Measurements from ENCODE around the gene KHK. TPM values are rescaled to one million over a fixed set of nuclear protein-coding genes. Genes with fewer than 3 reads are reported as not detected.
A peak's percentile ranks its signal among the peaks of the same experiment; 100 is the strongest.

Gene KHK
- total RNA-seq, 1 experiment from 2014 or later, result 4.1 TPM

GRCh38 chr2:27135478-27135955 is 48.9 kb downstream of the KHK start:
- no peaks in the 10 kb centered on the region for H3K9me2 ChIP-seq (replicated peaks; ENCODE audit: insufficient read depth, low read length)
- no peaks in the 10 kb centered on the region for H3K27me3 ChIP-seq (ENCODE audit: low read length)
- no peak for DNase-seq
- H3K9me3 ChIP-seq (ENCODE audit: low read length), result no peaks in the 10 kb centered on the region
- H3K4me3 ChIP-seq (ENCODE audit: low read length), result no peak overlapping the region
- peaks cover 10% of the 10 kb centered on the region for H4K20me1 ChIP-seq (ENCODE audit: insufficient read depth, low read depth, low read length)
- no peak overlapping the region for H3K27ac ChIP-seq (ENCODE audit: low read length)
- peaks cover 16% of the 10 kb centered on the region for H3K79me2 ChIP-seq (ENCODE audit: low read length)
- H3K4me1 ChIP-seq (ENCODE audit: low read length), result peaks cover 18% of the 10 kb centered on the region
- no peak overlapping the region for H3K4me2 ChIP-seq (ENCODE audit: low read depth, low read length, poor library complexity, severe bottlenecking)
- peaks cover 12% of the 10 kb centered on the region; the same call in 1 of the 2 replicates for H3K36me3 ChIP-seq (ENCODE audit: insufficient read depth, low read length)
- no peak overlapping the region for H3K9ac ChIP-seq (ENCODE audit: low read length)
- H2AFZ ChIP-seq (ENCODE audit: low read length), result peak overlapping the region; percentile 63; the same call in 1 of the 2 replicates

GRCh38 chr2:27136751-27137150 is 50.2 kb downstream of the KHK start:
- no peaks in the 10 kb centered on the region for H3K9me2 ChIP-seq (replicated peaks; ENCODE audit: insufficient read depth, low read length)
- no peaks in the 10 kb centered on the region for H3K9me3 ChIP-seq (ENCODE audit: low read length)
- no peak overlapping the region for H2AFZ ChIP-seq (ENCODE audit: low read length)
- no peak overlapping the region for H3K4me2 ChIP-seq (ENCODE audit: low read depth, low read length, poor library complexity, severe bottlenecking)
- peaks cover 12% of the 10 kb centered on the region; the same call in 1 of the 2 replicates for H3K36me3 ChIP-seq (ENCODE audit: insufficient read depth, low read length)
- no peak overlapping the region for H3K27ac ChIP-seq (ENCODE audit: low read length)
- H3K9ac ChIP-seq (ENCODE audit: low read length), result no peak overlapping the region
- peaks cover 10% of the 10 kb centered on the region for H4K20me1 ChIP-seq (ENCODE audit: insufficient read depth, low read depth, low read length)
- no peak for DNase-seq
- H3K79me2 ChIP-seq (ENCODE audit: low read length), result peaks cover 16% of the 10 kb centered on the region
- H3K4me3 ChIP-seq (ENCODE audit: low read length), result no peak overlapping the region
- peaks cover 18% of the 10 kb centered on the region for H3K4me1 ChIP-seq (ENCODE audit: low read length)
- no peaks in the 10 kb centered on the region for H3K27me3 ChIP-seq (ENCODE audit: low read length)

- Histone ChIP-seq H2AFZ (ENCODE audit: low read length) (no peak overlapping the region), H3K9me2 (replicated peaks; ENCODE audit: insufficient read depth, low read length) (no peaks in the 10 kb centered on the region), H3K4me1 (ENCODE audit: low read length) (peaks cover 22% of the 10 kb centered on the region), H4K20me1 (ENCODE audit: insufficient read depth, low read depth, low read length) (peaks cover 10% of the 10 kb centered on the region), H3K4me2 (ENCODE audit: low read depth, low read length, poor library complexity, severe bottlenecking) (no peak overlapping the region), H3K4me3 (ENCODE audit: low read length) (no peak overlapping the region), H3K9ac (ENCODE audit: low read length) (no peak overlapping the region), H3K79me2 (ENCODE audit: low read length) (peaks cover 16% of the 10 kb centered on the region), H3K36me3 (ENCODE audit: insufficient read depth, low read length) (peaks cover 6% of the 10 kb centered on the region; the same call in 1 of the 2 replicates), H3K27ac (ENCODE audit: low read length) (no peak overlapping the region), H3K27me3 (ENCODE audit: low read length) (no peaks in the 10 kb centered on the region), H3K9me3 (ENCODE audit: low read length) (no peaks in the 10 kb centered on the region)
- DNase-seq, result no peak
Measured at GRCh38 chr2:27137322-27137935, 50.9 kb downstream of the KHK start.

- Histone ChIP-seq H3K36me3 (ENCODE audit: insufficient read depth, low read length) (no peaks in the 10 kb centered on the region), H2AFZ (ENCODE audit: low read length) (no peak overlapping the region)
- DNase-seq, result no peak
Measured at GRCh38 chr2:27138111-27138510, 51.5 kb downstream of the KHK start.

GRCh38 chr2:27139310-27139709 is 52.7 kb downstream of the KHK start, which contains the start of gene PRR30:
PRR30 (minus strand) TSS chr2:27139410; CDS start chr2:27138329, 1,081 bp downstream.
- Histone ChIP-seq H3K4me3 (ENCODE audit: low read length) (no peak within 1 kb of the TSS), H3K79me2 (ENCODE audit: low read length) (peaks cover under 1% of the 10 kb centered on the region), H3K27me3 (ENCODE audit: low read length) (no peaks in the 10 kb centered on the region), H3K36me3 (ENCODE audit: insufficient read depth, low read length) (no peaks in the 10 kb centered on the region), H2AFZ (ENCODE audit: low read length) (no peak within 1 kb of the TSS), H4K20me1 (ENCODE audit: insufficient read depth, low read depth, low read length) (no peaks in the 10 kb centered on the region), H3K27ac (ENCODE audit: low read length) (no peak within 1 kb of the TSS), H3K9ac (ENCODE audit: low read length) (no peak within 1 kb of the TSS; the same call in 1 of the 2 replicates), H3K9me3 (ENCODE audit: low read length) (peaks cover 2% of the 10 kb centered on the region; the same call in 1 of the 2 replicates), H3K4me1 (ENCODE audit: low read length) (peaks cover 14% of the 10 kb centered on the region), H3K9me2 (replicated peaks; ENCODE audit: insufficient read depth, low read length) (no peaks in the 10 kb centered on the region), H3K4me2 (ENCODE audit: low read depth, low read length, poor library complexity, severe bottlenecking) (no peak within 1 kb of the TSS)
- no peak for DNase-seq

More at GRCh38 chr2:27138111-27138510, 51.5 kb downstream of the KHK start:
- Histone ChIP-seq H4K20me1 (ENCODE audit: insufficient read depth, low read depth, low read length) (peaks cover 5% of the 10 kb centered on the region), H3K9ac (ENCODE audit: low read length) (no peak overlapping the region; the same call in 1 of the 2 replicates), H3K79me2 (ENCODE audit: low read length) (peaks cover 12% of the 10 kb centered on the region), H3K4me1 (ENCODE audit: low read length) (peaks cover 19% of the 10 kb centered on the region), H3K4me2 (ENCODE audit: low read depth, low read length, poor library complexity, severe bottlenecking) (no peak overlapping the region), H3K27ac (ENCODE audit: low read length) (no peak overlapping the region), H3K9me3 (ENCODE audit: low read length) (peaks cover under 1% of the 10 kb centered on the region; the same call in 1 of the 2 replicates), H3K9me2 (replicated peaks; ENCODE audit: insufficient read depth, low read length) (no peaks in the 10 kb centered on the region), H3K27me3 (ENCODE audit: low read length) (no peaks in the 10 kb centered on the region), H3K4me3 (ENCODE audit: low read length) (no peak overlapping the region)

GRCh38 chr2:27143285-27143684 is 56.7 kb downstream of the KHK start:
- Histone ChIP-seq H2AFZ (ENCODE audit: low read length) (no peak overlapping the region), H3K4me3 (ENCODE audit: low read length) (no peak overlapping the region)
- no peak for DNase-seq

GRCh38 chr2:27145682-27146081 is 59.1 kb downstream of the KHK start:
- peaks cover 40% of the 10 kb centered on the region for H3K4me1 ChIP-seq (ENCODE audit: low read length)
- H3K36me3 ChIP-seq (ENCODE audit: insufficient read depth, low read length), result no peaks in the 10 kb centered on the region
- H3K9me3 ChIP-seq (ENCODE audit: low read length), result peaks cover 2% of the 10 kb centered on the region; the same call in 1 of the 2 replicates
- H3K27ac ChIP-seq (ENCODE audit: low read length), result no peak overlapping the region
- H3K79me2 ChIP-seq (ENCODE audit: low read length), result no peaks in the 10 kb centered on the region
- H4K20me1 ChIP-seq (ENCODE audit: insufficient read depth, low read depth, low read length), result no peaks in the 10 kb centered on the region
- H3K9ac ChIP-seq (ENCODE audit: low read length), result no peak overlapping the region
- H3K4me3 ChIP-seq (ENCODE audit: low read length), result no peak overlapping the region
- H2AFZ ChIP-seq (ENCODE audit: low read length), result peak overlapping the region; percentile 4; the same call in 1 of the 2 replicates
- peak overlapping the region; percentile 50 for H3K4me2 ChIP-seq (ENCODE audit: low read depth, low read length, poor library complexity, severe bottlenecking)
- no peak for DNase-seq
- no peaks in the 10 kb centered on the region for H3K9me2 ChIP-seq (replicated peaks; ENCODE audit: insufficient read depth, low read length)
- no peaks in the 10 kb centered on the region for H3K27me3 ChIP-seq (ENCODE audit: low read length)

More at GRCh38 chr2:27143285-27143684, 56.7 kb downstream of the KHK start:
- H3K9ac ChIP-seq (ENCODE audit: low read length), result no peak overlapping the region
- no peak overlapping the region for H3K27ac ChIP-seq (ENCODE audit: low read length)
- no peaks in the 10 kb centered on the region for H3K36me3 ChIP-seq (ENCODE audit: insufficient read depth, low read length)
- H3K9me3 ChIP-seq (ENCODE audit: low read length), result peaks cover 2% of the 10 kb centered on the region; the same call in 1 of the 2 replicates
- H4K20me1 ChIP-seq (ENCODE audit: insufficient read depth, low read depth, low read length), result no peaks in the 10 kb centered on the region
- H3K27me3 ChIP-seq (ENCODE audit: low read length), result no peaks in the 10 kb centered on the region
- H3K9me2 ChIP-seq (replicated peaks; ENCODE audit: insufficient read depth, low read length), result no peaks in the 10 kb centered on the region
- H3K4me1 ChIP-seq (ENCODE audit: low read length), result peaks cover 19% of the 10 kb centered on the region
- H3K79me2 ChIP-seq (ENCODE audit: low read length), result no peaks in the 10 kb centered on the region
- no peak overlapping the region for H3K4me2 ChIP-seq (ENCODE audit: low read depth, low read length, poor library complexity, severe bottlenecking)

GRCh38 chr2:27147935-27148334 is 61.4 kb downstream of the KHK start:
- Histone ChIP-seq H3K27ac (ENCODE audit: low read length) (no peak overlapping the region), H3K9ac (ENCODE audit: low read length) (no peak overlapping the region), H4K20me1 (ENCODE audit: insufficient read depth, low read depth, low read length) (no peaks in the 10 kb centered on the region), H3K4me2 (ENCODE audit: low read depth, low read length, poor library complexity, severe bottlenecking) (no peak overlapping the region), H3K4me1 (ENCODE audit: low read length) (peaks cover 58% of the 10 kb centered on the region), H3K79me2 (ENCODE audit: low read length) (no peaks in the 10 kb centered on the region), H3K9me2 (replicated peaks; ENCODE audit: insufficient read depth, low read length) (no peaks in the 10 kb centered on the region), H3K36me3 (ENCODE audit: insufficient read depth, low read length) (no peaks in the 10 kb centered on the region), H3K9me3 (ENCODE audit: low read length) (peaks cover 2% of the 10 kb centered on the region; the same call in 1 of the 2 replicates), H3K27me3 (ENCODE audit: low read length) (no peaks in the 10 kb centered on the region), H2AFZ (ENCODE audit: low read length) (no peak overlapping the region), H3K4me3 (ENCODE audit: low read length) (no peak overlapping the region)
- no peak for DNase-seq

All from Karpas-422 (cell line).